HG03039 (cell line): ENCODE results near the gene DHX9.
"Not testable (repeated sequence)": the region's sequence is repeated elsewhere in the genome, so short reads cannot be mapped to it uniquely, and the experiment has no call there.

Experiments
- ATAC-seq: cut with Tn5 transposase; IDR thresholded peaks from one replicate; pipeline ENCODE4 v1.9.1; 2021; ENCODE audit warnings: mild to moderate bottlenecking, moderate library complexity; ENCODE audit not compliant: unreplicated experiment

The DHX9 gene

DNA sequence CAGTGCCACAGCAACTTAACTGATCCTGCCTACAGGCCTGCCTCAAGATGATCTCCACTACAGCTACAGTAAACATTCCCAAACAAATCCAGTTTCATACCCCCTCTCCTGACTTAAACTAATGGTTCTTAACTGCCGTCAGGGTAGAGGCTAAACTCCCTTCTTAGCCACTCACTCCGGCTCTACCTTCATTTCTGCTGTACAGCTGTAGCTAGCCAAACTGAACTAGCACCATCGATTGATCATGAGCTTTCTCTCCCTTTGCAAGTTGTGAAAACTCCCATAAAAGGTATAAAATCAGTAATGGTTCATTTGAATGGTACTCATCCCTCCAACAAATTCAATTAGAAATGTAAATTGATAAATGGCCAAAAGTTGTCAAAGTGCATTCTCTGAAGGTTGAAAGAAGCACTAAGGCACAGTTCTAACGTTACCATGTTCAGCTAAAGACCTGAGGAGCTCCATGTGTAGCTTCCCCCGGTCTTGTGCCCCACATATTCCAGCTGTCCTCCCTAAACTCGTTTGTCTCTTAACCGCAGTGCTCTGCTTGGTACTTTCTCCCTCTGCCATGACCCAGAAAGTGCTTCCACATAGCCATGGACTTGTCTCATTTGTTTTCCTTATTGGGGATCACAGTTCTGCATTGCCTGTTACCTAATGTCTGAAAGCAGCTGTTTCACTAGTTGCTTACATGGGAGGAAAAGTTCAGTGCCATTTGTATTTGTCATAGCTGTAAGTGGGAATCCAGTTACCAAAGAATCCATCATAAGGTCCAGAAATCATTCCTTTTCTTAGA lies 49.8 kb downstream of the DHX9 start:
- ATAC-seq, result no peak

DNA sequence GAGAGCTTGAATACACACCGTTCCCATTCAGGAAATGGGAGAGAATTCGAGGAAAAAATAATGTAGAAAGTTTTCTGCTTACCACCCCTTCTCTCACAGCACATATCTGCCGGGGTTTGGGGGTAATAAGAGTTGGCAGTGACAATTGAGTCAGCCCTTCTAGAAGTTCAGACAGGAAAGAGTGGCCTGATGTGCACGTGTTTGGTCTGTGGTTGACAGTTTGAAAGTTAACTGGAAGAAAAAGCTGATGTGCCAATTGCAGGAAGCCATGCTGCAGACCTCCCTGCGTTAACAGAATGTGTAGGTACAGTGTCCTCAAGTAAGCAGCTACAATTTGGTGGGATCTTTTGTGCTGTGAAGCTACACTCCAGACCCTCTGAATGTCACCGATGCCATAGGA lies 50.9 kb downstream of the DHX9 start:
- ATAC-seq, result no peak

DNA sequence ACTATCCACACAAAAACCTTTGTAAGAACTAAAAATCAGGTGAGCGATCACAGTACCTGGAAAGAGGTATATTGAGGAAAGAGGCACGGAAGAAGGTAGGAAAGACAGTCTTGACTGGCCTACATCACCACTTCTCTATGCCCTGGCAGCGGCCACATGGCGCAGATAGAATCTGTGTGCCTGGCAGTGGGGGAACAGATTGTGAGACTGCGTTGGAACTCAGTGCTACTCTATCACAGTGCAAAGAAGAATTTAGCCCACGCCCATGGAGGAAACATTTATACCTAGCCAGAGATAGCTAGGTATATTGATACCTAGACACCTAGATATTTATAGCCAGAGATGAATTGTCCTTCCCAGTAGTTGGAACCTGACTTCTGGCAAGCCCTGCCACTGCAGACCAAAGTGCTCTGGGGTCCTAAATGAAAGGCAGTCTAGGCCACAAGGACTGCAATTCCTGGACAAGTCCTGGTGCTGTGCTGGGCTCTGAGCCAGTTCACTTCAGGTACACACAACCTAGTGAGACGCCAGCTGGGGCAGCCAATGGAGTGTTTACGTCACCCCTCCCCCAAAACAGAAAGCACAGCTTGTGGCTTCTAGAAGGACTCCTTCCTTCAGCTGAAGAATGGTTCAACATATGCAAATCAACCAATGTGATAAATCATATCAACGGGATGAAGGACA lies 51.9 kb downstream of the DHX9 start:
- ATAC-seq, result no peak

GRCh38 chr1:182897696-182898095 lies 58.5 kb downstream of the DHX9 start:
- ATAC-seq, result no peak

DNA sequence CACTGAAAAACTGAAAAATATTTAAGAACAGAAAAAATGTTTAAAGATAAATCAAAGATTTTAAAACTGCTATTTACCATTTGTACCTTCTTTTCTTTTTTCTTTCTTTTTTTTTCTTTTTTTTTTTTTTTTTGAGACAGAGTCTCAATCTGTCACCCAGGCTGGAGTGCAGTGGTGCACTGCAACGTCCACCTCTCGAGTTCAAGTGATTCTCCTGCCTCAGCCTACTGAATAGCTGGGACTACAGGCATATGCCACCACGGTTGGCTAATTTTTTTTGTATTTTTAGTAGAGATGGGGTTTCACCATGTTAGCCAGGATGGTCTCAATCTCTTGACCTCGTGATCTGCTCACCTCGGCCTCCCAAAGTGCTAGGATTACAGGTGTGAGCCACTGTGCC lies 62.8 kb downstream of the DHX9 start:
- not testable (repeated sequence) for ATAC-seq

- no peak for ATAC-seq
These were observed 66.2 kb downstream of the DHX9 start for GRCh38 chr1:182905321-182905720.

GRCh38 chr1:182909578-182909977 lies 70.4 kb downstream of the DHX9 start:
- no peak for ATAC-seq

GRCh38 chr1:182910143-182910542 lies 71.0 kb downstream of the DHX9 start:
- ATAC-seq, result no peak

GRCh38 chr1:182913401-182913800 lies 74.3 kb downstream of the DHX9 start:
- ATAC-seq, result no peak

GRCh38 chr1:182917378-182917777 lies 78.2 kb downstream of the DHX9 start:
- no peak for ATAC-seq

GRCh38 chr1:182925661-182926060 lies 86.5 kb downstream of the DHX9 start:
- no peak for ATAC-seq

GRCh38 chr1:182927693-182928433 lies 88.7 kb downstream of the DHX9 start:
- no peak for ATAC-seq

DNA sequence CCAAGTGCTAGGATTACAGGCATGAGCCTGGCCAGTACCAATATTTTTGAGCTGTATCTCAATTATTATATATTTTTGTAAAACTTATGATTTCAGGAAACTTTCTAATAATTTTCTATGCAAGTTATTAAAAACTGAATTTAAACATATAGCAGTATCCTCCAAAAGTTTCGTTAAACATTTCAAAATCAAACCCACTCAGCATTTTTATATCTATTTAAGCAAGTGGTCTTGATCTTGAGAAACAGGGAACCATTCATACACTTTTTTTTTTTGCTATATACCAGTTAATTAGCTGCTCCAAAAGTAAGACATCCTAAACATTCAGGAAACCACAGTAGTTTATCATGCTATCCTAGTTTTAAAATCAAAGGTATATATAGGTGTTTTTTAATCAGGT lies 91.8 kb downstream of the DHX9 start:
- ATAC-seq, result no peak

DNA sequence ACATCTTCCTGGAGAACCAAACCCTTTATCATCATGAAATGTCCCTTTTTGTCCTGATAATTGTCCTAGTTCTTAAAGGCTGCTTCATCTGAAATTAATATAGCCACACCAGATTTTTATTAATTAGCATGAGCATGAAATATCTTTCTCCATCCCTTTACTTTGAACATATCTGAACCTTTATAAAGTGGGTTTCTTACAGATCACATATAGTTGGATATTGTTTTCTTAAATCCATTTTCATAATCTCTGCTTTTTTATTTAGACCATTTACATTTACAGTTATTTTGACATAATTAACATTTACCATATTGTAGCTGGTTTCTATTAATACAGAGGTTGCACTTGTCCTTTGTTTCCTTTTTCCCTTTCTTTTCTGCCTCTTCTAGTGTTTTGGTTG lies 96.6 kb downstream of the DHX9 start:
- no peak for ATAC-seq
